HepG2 (cell line): Measurements from ENCODE around the gene NAA38. TPM values are rescaled to one million over a fixed set of nuclear protein-coding genes. Genes with fewer than 3 reads are reported as not detected.

Source experiments
- CCDC6 ChIP-seq: sonication (generic); formaldehyde crosslinking; IDR thresholded peaks from 2 replicates; pipeline ENCODE4 v1.8.1; 2022; ENCODE audit warnings: mild to moderate bottlenecking, missing genetic modification reagents, moderate library complexity
- ELF3 ChIP-seq: IDR thresholded peaks from 2 replicates; pipeline ENCODE4 v1.6.1; 2016; ENCODE audit warnings: missing genetic modification reagents, missing compliant biosample characterization
- HNRNPK ChIP-seq: fragments of 200-400 bp; formaldehyde crosslinking; IDR thresholded peaks from 2 replicates; pipeline ENCODE4 v1.6.1; 2018; ENCODE audit warnings: low read length, low read depth, moderate library complexity, mild to moderate bottlenecking; ENCODE audit not compliant: poor library complexity, severe bottlenecking
- MIXL1 ChIP-seq: IDR thresholded peaks from 2 replicates; pipeline ENCODE4 v1.6.1; 2016
- RFX1 ChIP-seq: fragments of 450-650 bp; IDR thresholded peaks from 2 replicates; pipeline ENCODE4 v1.6.1; 2017
- SNAPC2 ChIP-seq: sonication (generic); formaldehyde crosslinking; IDR thresholded peaks from 2 replicates; pipeline ENCODE4 v1.8.1; 2022; ENCODE audit warnings: mild to moderate bottlenecking, missing genetic modification reagents
- TBX2 ChIP-seq: sonication (generic); formaldehyde crosslinking; IDR thresholded peaks from 2 replicates; pipeline ENCODE4 v1.5.0; 2020; ENCODE audit warnings: missing genetic modification reagents, mild to moderate bottlenecking, borderline replicate concordance
- TOPORS ChIP-seq: sonication (generic); formaldehyde crosslinking; IDR thresholded peaks from 2 replicates; pipeline ENCODE4 v1.8.0; 2023; ENCODE audit warnings: mild to moderate bottlenecking, missing genetic modification reagents
- TRIM24 ChIP-seq: sonication (generic); formaldehyde crosslinking; IDR thresholded peaks from 2 replicates; pipeline ENCODE4 v1.8.0; 2022; ENCODE audit warnings: mild to moderate bottlenecking, missing genetic modification reagents
- XRCC5 ChIP-seq: fragments of 200-400 bp; formaldehyde crosslinking; optimal IDR thresholded peaks from 2 replicates; pipeline ENCODE3; 2017; ENCODE audit warnings: mild to moderate bottlenecking, low read length
- ZFP1 ChIP-seq: IDR thresholded peaks from 2 replicates; pipeline ENCODE4 v1.6.1; 2016
- ZNF33A ChIP-seq: sonication (generic); formaldehyde crosslinking; IDR thresholded peaks from 2 replicates; pipeline ENCODE4 v1.5.1; 2020; ENCODE audit warnings: missing genetic modification reagents, mild to moderate bottlenecking, moderate library complexity, borderline replicate concordance
- ZNF629 ChIP-seq: sonication (generic); formaldehyde crosslinking; conservative IDR thresholded peaks from 2 replicates; pipeline ENCODE4 v1.5.0; 2020; ENCODE audit warnings: missing genetic modification reagents
- polyA plus RNA-seq, 8 experiments: library from polyadenylated mRNA; depleted of rRNA in 3 of 8; stranded (reverse) in 7 of 8; unstranded in 1 of 8; fragments of >200 nt; fragmentation: Illumina TruSeq in 4 of 8; extraction: Trizol in 4 of 8; gene quantifications; 2 replicates each; pipeline versions ENCODE4 v1.2.1 to v1.2.3, GENCODE V29; 2011 to 2016; ENCODE audit warnings: low read depth in 4 of 8, missing spikeins in 1 of 8, mixed read lengths in 1 of 8; ENCODE audit not compliant: insufficient read depth in 1 of 8
- total RNA-seq, 5 experiments: library from RNA; depleted of rRNA; stranded (reverse); fragments of >200 nt; fragmentation: Illumina TruSeq; extraction: Trizol; gene quantifications; 2 replicates each; pipeline ENCODE4 v1.2.3, GENCODE V29; 2016; ENCODE audit warnings: low read depth in 1 of 5
- TF ChIP-seq, protein P1 (sequence below), 2 experiments: sonication (generic) in 1 of 2; formaldehyde crosslinking in 1 of 2; IDR thresholded peaks; 2 replicates each; pipeline versions ENCODE4 v1.4.0 to v1.6.1; 2018 to 2020; ENCODE audit warnings: missing genetic modification reagents in 2 of 2, borderline replicate concordance in 1 of 2, low read depth in 1 of 2, mild to moderate bottlenecking in 1 of 2, missing biosample characterization in 1 of 2
- TF ChIP-seq, protein P2 (sequence below): sonication (generic); formaldehyde crosslinking; IDR thresholded peaks from 2 replicates; pipeline ENCODE4 v1.8.0; 2022; ENCODE audit warnings: mild to moderate bottlenecking, missing genetic modification reagents, borderline replicate concordance
- TF ChIP-seq, protein P3 (sequence below): sonication (generic); formaldehyde crosslinking; IDR thresholded peaks from 2 replicates; pipeline ENCODE4 v1.5.0; 2020; ENCODE audit warnings: mild to moderate bottlenecking, missing genetic modification reagents
- TF ChIP-seq, protein P4 (sequence below): sonication (generic); formaldehyde crosslinking; IDR thresholded peaks from 2 replicates; pipeline ENCODE4 v1.5.0; 2020; ENCODE audit warnings: mild to moderate bottlenecking, missing genetic modification reagents
- TF ChIP-seq, protein P5 (sequence below): fragments of 450-650 bp; IDR thresholded peaks from 2 replicates; pipeline ENCODE4 v1.6.1; 2017

NAA38 gene
- total and polyA plus RNA-seq, 2 of the 13 experiments (the other 11 are each of a cell fraction or from before 2014, with no cell fraction given): 46.9 to 91.6 TPM

DNA sequence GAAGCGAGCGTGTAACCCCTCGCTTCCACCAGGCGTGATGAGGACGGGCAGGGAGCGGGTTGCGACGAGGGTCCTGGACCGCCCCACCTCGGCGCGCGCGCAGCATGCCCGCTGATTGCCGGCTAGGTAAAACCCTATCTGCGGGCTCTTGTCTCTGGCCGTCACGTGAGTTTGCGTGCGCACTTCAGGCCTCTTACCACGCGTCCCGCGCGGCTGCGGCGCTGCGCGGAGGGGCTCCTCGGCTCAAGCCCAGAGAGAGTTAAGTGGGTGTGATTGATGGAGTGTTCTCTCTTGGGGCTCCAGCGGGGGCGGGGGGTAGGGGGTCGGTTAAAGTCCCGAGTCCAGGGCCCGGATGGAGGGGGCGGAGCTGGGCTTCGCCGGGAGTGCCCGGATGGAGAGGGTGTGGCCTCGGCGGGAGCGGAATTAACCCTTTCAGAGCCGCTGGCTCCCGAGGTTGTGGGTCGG is 15.4 kb downstream of the NAA38 start (continued):
- TF ChIP-seq, protein P1, sequence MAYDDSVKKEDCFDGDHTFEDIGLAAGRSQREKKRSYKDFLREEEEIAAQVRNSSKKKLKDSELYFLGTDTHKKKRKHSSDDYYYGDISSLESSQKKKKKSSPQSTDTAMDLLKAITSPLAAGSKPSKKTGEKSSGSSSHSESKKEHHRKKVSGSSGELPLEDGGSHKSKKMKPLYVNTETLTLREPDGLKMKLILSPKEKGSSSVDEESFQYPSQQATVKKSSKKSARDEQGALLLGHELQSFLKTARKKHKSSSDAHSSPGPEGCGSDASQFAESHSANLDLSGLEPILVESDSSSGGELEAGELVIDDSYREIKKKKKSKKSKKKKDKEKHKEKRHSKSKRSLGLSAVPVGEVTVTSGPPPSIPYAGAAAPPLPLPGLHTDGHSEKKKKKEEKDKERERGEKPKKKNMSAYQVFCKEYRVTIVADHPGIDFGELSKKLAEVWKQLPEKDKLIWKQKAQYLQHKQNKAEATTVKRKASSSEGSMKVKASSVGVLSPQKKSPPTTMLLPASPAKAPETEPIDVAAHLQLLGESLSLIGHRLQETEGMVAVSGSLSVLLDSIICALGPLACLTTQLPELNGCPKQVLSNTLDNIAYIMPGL (CRISPR knock-in tag; IDR thresholded peaks at IDR 0.05; ENCODE audit: borderline replicate concordance in 1 of 2, low read depth in 1 of 2): peak in 1 of 2 experiments; percentile 61; a peak in 1 of 4 replicates
- TF ChIP-seq SNAPC2 (CRISPR knock-in tag) (no peak), XRCC5 (peak; percentile 10), ZFP1 (no peak), TRIM24 (CRISPR knock-in tag) (no peak), ZNF33A (CRISPR knock-in tag) (no peak), ZNF629 (CRISPR knock-in tag) (no peak), RFX1 (no peak), MIXL1 (CRISPR knock-in tag) (0 out of 2 replicates have a peak, but pooled peaks have one; percentile 2), TBX2 (CRISPR knock-in tag) (peak; percentile 56; the same call in 1 of the 2 replicates), ELF3 (CRISPR knock-in tag) (no peak), HNRNPK (peak; percentile 34), TOPORS (CRISPR knock-in tag) (no peak), CCDC6 (CRISPR knock-in tag) (no peak)
- TF ChIP-seq, protein P2, sequence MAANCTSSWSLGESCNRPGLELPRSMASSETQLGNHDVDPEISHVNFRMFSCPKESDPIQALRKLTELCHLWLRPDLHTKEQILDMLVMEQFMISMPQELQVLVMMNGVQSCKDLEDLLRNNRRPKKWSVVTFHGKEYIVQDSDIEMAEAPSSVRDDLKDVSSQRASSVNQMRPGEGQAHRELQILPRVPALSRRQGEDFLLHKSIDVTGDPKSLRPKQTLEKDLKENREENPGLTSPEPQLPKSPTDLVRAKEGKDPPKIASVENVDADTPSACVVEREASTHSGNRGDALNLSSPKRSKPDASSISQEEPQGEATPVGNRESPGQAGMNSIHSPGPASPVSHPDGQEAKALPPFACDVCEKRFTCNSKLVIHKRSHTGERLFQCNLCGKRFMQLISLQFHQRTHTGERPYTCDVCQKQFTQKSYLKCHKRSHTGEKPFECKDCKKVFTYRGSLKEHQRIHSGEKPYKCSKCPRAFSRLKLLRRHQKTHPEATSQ: 0 out of 2 replicates have a peak, but pooled peaks have one; percentile 39
- TF ChIP-seq, protein P3, sequence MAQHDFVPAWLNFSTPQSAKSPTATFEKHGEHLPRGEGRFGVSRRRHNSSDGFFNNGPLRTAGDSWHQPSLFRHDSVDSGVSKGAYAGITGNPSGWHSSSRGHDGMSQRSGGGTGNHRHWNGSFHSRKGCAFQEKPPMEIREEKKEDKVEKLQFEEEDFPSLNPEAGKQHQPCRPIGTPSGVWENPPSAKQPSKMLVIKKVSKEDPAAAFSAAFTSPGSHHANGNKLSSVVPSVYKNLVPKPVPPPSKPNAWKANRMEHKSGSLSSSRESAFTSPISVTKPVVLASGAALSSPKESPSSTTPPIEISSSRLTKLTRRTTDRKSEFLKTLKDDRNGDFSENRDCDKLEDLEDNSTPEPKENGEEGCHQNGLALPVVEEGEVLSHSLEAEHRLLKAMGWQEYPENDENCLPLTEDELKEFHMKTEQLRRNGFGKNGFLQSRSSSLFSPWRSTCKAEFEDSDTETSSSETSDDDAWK (CRISPR knock-in tag): no peak
- TF ChIP-seq, protein P4, sequence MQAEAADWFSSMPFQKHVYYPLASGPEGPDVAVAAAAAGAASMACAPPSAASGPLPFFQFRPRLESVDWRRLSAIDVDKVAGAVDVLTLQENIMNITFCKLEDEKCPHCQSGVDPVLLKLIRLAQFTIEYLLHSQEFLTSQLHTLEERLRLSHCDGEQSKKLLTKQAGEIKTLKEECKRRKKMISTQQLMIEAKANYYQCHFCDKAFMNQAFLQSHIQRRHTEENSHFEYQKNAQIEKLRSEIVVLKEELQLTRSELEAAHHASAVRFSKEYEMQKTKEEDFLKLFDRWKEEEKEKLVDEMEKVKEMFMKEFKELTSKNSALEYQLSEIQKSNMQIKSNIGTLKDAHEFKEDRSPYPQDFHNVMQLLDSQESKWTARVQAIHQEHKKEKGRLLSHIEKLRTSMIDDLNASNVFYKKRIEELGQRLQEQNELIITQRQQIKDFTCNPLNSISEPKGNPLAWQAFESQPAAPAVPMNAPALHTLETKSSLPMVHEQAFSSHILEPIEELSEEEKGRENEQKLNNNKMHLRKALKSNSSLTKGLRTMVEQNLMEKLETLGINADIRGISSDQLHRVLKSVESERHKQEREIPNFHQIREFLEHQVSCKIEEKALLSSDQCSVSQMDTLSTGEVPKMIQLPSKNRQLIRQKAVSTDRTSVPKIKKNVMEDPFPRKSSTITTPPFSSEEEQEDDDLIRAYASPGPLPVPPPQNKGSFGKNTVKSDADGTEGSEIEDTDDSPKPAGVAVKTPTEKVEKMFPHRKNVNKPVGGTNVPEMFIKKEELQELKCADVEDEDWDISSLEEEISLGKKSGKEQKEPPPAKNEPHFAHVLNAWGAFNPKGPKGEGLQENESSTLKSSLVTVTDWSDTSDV (CRISPR knock-in tag): no peak
- TF ChIP-seq, protein P5, sequence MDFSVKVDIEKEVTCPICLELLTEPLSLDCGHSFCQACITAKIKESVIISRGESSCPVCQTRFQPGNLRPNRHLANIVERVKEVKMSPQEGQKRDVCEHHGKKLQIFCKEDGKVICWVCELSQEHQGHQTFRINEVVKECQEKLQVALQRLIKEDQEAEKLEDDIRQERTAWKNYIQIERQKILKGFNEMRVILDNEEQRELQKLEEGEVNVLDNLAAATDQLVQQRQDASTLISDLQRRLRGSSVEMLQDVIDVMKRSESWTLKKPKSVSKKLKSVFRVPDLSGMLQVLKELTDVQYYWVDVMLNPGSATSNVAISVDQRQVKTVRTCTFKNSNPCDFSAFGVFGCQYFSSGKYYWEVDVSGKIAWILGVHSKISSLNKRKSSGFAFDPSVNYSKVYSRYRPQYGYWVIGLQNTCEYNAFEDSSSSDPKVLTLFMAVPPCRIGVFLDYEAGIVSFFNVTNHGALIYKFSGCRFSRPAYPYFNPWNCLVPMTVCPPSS: no peak
